ACHN (cell line): Measurements from ENCODE around the gene PLEKHG7.
"Not testable (repeated sequence)": the region's sequence is repeated elsewhere in the genome, so short reads cannot be mapped to it uniquely, and the experiment has no call there.

ENCODE experiments used
- DNase-seq: peaks from one replicate; pipeline ENCODE4 v3.0.0-alpha.2; 2015
- in situ Hi-C: cut with HindIII; loops from 2 replicates; pipeline ENCODE4 v1.10.0; 2017; ENCODE audit warnings: low sequenced_read_pairs, low pct_ligation_motif_present, low pct_unique_long_range_greater_than_20kb

The PLEKHG7 gene

DNA sequence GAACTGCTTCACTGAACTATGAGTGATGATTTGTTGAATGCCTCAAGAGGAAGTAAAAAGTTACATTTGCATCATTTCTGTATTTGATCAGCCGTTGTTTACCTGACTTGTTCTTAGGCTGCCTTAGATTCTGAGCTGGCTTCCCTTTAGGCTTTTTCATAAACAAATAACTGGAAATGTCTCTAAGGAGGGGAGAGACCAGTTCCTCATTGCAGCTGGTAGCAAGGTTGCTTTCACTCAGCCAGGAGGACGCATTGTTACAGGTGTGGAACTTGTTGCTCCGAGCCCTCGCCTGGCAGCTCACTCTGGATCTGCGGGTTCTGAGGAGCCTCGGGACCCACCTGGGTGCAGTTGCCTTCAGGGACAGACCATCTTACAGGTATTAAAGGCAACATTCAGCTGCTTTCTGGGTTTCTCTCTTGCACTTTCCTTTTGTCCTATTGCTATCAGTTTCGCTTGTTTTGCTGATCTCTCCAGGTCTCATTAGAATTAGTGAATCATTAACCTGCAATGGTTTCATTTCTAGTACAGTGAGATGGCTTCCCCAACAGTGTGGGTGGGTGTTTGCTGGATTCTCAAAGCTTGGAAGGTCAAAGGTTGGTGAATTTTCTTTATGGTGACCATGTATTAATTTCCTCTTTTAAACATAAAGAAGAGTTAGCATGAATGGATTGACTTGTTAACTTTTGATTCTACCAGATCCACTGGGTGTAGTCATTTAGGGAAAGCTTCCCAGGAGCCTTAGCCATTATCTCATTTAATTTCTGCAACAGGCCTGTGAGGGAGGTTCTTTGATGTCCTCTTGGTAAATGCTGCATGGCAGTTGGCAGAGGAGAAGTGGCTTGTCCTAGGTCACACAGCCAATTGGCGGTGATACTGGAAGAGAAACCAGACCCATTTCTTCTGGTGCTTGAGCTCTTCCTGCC is at the start of gene PLEKHG7:
Gene PLEKHG7 (plus strand): TSS at position 236 of the 926 bp plus-strand sequence. CDS start 3,643 bp downstream, outside the sequence.
- peak; percentile 66 for DNase-seq
- in situ Hi-C loops: no loop called here

DNA sequence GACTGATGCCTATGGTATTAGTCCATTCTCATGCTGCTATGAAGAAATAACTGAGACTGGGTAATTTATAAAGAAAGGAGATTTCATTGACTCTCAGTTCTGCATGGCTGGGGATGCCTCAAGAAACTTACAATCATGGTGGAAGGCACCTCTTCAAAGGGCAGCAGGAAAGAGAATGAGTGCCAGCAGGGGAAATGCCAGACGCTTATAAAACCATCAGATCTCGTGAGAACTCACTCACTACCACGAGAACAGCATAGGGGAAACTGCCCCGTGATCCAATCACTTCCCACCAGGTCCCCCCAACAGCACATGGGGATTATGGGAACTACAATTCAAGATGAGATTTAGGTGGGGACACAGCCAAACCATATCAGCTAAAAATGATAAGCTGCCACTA is 48.5 kb upstream of the PLEKHG7 start:
- DNase-seq, in situ Hi-C loops: not testable (repeated sequence)

GRCh38 chr12:92654929-92655328 is 47.9 kb upstream of the PLEKHG7 start:
- in situ Hi-C loops: no loop called here
- DNase-seq: no peak

DNA sequence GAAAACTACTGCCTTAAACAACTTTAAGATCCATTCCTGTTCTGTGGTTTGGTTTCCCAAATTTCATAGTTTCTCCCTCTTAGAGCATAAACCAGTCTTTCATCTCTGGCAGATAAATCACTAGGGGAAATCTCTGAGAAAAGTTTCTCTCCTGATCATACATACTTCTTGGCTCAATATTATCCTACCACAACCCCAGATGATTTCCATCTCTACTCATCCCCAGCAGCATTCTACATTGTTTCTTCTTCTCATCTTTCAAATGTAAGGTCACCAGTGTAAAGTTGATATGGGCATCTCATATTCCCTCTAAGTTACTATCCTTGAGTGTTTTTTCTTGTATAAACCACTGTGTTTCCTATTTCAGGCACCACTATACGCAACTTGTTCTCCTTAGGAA is 45.9 kb upstream of the PLEKHG7 start:
- DNase-seq: no peak
- in situ Hi-C loops: no loop called here

DNA sequence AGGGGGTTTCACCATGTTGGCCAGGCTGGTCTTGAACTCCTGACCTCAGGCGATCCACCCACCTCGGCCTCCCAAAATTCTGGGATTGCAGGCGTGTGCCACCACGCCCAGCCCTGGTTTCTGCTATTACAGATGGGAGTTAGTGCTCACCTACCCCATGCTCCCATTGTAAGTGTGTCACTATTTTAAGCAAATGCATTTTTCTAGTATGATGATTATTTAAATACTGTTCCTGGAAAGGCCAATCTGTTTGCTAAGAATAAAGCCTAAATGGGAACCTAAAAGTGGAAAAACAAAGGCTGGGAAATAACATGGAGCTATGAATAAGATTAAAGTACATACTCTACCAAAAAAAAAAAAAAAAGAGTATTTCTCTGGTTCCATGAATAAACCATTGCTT is 45.0 kb upstream of the PLEKHG7 start:
- in situ Hi-C loops: no loop called here
- DNase-seq: no peak

- DNase-seq: no peak
- in situ Hi-C loops: no loop called here
Observed at GRCh38 chr12:92658611-92659010, 44.2 kb upstream of the PLEKHG7 start.

- in situ Hi-C loops: no loop called here
- no peak for DNase-seq
Observed at GRCh38 chr12:92661269-92661668, 41.5 kb upstream of the PLEKHG7 start.

GRCh38 chr12:92665496-92665895 is 37.3 kb upstream of the PLEKHG7 start:
- in situ Hi-C loops: no loop called here
- no peak for DNase-seq

- in situ Hi-C loops: no loop called here
- DNase-seq: no peak
Observed at GRCh38 chr12:92668739-92669138, 34.0 kb upstream of the PLEKHG7 start.

DNA sequence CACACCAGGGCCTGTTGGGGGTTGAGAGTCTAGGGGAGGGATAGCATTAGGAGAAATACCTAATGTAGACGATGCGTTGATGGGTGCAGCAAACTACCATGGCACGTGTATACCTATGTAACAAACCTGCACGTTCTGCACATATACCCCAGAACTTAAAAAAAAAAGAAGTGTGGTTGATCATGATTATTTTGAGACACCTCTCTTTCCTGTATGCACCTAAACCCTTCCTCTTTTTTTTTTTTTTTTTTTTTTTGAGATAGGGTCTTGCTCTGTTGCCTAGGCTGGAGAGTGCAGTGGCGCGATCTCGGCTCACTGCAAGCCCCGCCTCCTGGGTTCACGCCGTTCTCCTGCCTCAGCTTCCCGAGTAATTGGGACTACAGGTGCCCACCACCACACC is 31.3 kb upstream of the PLEKHG7 start:
- DNase-seq, in situ Hi-C loops: not testable (repeated sequence)

DNA sequence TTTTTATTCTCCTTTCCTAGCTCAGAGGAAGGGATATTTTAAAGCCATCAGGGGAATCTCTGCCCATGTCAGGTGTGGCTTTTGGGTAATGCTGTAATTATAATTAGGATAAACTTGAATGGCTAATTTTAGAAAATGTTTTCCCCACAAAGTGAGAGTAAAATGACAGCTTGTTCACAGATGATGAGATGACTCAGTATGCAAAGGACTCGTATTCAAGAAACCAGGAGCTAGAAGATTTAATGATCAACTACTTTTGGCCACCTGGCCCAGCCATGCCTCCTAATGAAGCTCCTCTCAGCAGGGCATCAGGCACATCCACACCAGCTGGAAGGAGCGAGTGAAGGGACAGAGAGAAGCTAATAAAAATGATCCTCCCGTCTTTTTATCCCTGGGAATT is 29.0 kb upstream of the PLEKHG7 start:
- in situ Hi-C loops: no loop called here

DNA sequence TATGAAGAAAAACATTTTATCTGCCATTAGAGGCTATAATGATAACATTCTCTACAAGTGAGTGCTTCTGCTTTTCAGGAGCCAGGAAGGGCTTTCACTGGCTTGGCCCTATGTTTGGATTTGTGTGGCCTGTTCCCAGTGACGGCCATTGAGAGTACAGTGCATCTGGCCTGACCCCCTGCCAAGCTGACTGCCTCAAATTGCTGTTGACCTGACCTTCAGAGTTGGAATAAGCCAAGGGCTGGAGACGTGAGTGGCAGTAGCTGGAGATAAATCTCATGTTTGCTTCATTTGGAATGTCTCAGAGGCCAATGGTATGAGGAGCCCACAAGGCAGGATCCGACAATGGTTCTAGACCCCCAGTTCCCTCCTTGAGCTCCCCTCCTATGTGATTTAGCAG is 28.3 kb upstream of the PLEKHG7 start:
- DNase-seq: no peak
- in situ Hi-C loops: no loop called here

More for the DNA sequence above, 29.0 kb upstream of the PLEKHG7 start:
- DNase-seq: no peak

- in situ Hi-C loops: no loop called here
- no peak for DNase-seq
Observed at GRCh38 chr12:92675092-92675865, 27.5 kb upstream of the PLEKHG7 start.

GRCh38 chr12:92676710-92677109 is 26.1 kb upstream of the PLEKHG7 start:
- no peak for DNase-seq
- in situ Hi-C loops: no loop called here

- no peak for DNase-seq
- in situ Hi-C loops: no loop called here
Observed at GRCh38 chr12:92690601-92691000, 12.2 kb upstream of the PLEKHG7 start.

DNA sequence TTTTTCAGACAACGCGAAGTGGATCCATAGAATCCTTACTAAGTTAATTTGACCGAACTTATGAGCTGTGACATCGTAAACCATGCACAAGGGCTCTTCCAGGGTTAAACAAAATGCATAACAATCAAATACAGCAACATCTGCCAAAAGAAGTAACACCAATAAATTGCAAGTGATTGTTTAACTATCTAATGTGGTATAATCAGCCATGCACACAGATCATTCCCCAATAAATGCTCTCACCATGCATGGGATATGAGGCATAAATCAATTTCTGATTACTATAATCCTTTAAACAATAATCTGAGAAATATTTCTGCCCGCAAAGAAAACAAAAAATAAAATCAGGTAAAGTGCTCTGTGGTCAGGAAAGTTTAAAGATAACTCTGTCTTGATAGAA is 7.7 kb upstream of the PLEKHG7 start:
- DNase-seq: no peak
- in situ Hi-C loops: no loop called here

DNA sequence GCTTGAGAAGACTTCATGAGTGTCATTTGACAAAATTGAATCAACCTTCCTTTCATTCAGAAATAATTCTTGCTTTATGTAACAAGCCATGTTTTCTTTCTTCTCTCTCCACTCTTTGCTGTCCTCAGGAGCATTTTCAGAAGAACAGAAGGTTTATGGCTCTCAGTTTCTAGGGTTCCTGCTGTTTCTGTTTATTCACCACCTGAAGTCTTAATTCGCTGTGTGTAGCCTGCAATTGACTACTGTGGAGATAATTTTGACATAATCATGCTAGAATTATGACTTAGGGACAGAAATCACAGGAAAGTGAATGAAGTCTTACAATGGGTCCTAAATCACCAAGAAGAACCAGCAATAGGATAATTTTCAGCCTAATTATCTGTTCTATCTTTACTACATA is 7.2 kb upstream of the PLEKHG7 start:
- in situ Hi-C loops: no loop called here
- no peak for DNase-seq

DNA sequence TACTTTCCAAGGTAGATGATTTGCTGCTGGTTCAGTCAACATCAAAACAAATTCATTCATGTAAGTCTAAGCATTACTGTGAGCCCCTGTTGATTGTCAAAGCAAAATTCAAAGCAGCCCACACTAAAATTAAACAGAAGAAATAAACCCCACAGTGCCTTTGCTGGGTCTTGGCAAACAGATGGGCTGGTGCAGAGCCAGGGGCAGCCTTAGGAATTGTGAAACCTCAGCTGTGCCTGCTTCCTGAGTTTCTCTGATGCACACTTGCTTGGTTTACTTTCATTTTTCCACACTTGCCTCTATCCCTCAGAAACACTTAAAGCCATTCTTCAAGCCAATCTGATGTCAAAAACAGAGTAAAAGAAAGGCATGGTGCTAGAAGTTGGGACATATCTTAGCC is 6.6 kb upstream of the PLEKHG7 start:
- no peak for DNase-seq
- in situ Hi-C loops: no loop called here

GRCh38 chr12:92698474-92698873 is 4.3 kb upstream of the PLEKHG7 start:
- DNase-seq: no peak
- in situ Hi-C loops: no loop called here

DNA sequence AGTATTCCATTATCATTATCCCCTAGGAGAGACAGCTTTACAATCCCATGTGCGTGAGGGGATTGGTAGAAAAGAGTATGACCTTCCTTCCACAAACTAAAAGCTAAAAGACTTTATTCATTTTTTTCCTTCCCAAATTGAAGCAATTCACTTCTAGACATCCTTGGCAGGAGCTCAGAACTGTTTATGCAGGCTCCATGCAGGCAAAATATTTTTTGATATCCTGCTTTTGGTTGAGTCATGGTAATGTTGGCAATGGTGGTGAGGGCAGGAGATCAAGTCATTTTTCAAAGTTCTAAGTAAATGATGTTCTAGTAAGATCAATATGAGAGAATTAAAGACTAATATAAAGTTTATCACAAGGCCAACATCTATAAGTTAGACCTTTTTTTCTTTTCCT is 1.3 kb upstream of the PLEKHG7 start:
- DNase-seq: no peak
- in situ Hi-C loops: no loop called here
